HepG2 (cell line): ENCODE data around the gene MTHFD1L. TPM values are rescaled to one million over a fixed set of nuclear protein-coding genes. Genes with fewer than 3 reads are reported as not detected.

Source experiments
- DZIP1 ChIP-seq: sonication (generic); formaldehyde crosslinking; IDR thresholded peaks from 2 replicates; pipeline ENCODE4 v1.5.0; 2020; ENCODE audit warnings: mild to moderate bottlenecking, missing genetic modification reagents
- MTERF4 ChIP-seq: sonication (generic); formaldehyde crosslinking; IDR thresholded peaks from 2 replicates; pipeline ENCODE4 v1.8.0; 2023; ENCODE audit warnings: mild to moderate bottlenecking, missing genetic modification reagents
- MTF1 ChIP-seq: sonication (generic); formaldehyde crosslinking; IDR thresholded peaks from 2 replicates; pipeline ENCODE4 v1.5.0; 2020; ENCODE audit warnings: missing genetic modification reagents
- PAF1 ChIP-seq: IDR thresholded peaks from 2 replicates; pipeline ENCODE4 v1.6.1; 2016; ENCODE audit warnings: missing genetic modification reagents, missing compliant biosample characterization
- SRY ChIP-seq: sonication (generic); formaldehyde crosslinking; IDR thresholded peaks from 2 replicates; pipeline ENCODE4 v1.8.0; 2022; ENCODE audit warnings: mild to moderate bottlenecking, missing genetic modification reagents
- ZBTB25 ChIP-seq: IDR thresholded peaks from 2 replicates; pipeline ENCODE4 v1.6.1; 2018; ENCODE audit warnings: missing genetic modification reagents
- ZBTB7B ChIP-seq: sonication (generic); formaldehyde crosslinking; IDR thresholded peaks from 2 replicates; pipeline ENCODE4 v1.4.0; 2020; ENCODE audit warnings: missing genetic modification reagents
- ZNF101 ChIP-seq: sonication (generic); formaldehyde crosslinking; IDR thresholded peaks from 2 replicates; pipeline ENCODE4 v1.4.0; 2020; ENCODE audit warnings: mild to moderate bottlenecking, low read depth, missing genetic modification reagents, borderline replicate concordance
- polyA plus RNA-seq, 8 experiments: library from polyadenylated mRNA; depleted of rRNA in 3 of 8; stranded (reverse) in 7 of 8; unstranded in 1 of 8; fragments of >200 nt; fragmentation: Illumina TruSeq in 4 of 8; extraction: Trizol in 4 of 8; gene quantifications; 2 replicates each; pipeline versions ENCODE4 v1.2.1 to v1.2.3, GENCODE V29; 2011 to 2016; ENCODE audit warnings: low read depth in 4 of 8, missing spikeins in 1 of 8, mixed read lengths in 1 of 8; ENCODE audit not compliant: insufficient read depth in 1 of 8
- total RNA-seq, 5 experiments: library from RNA; depleted of rRNA; stranded (reverse); fragments of >200 nt; fragmentation: Illumina TruSeq; extraction: Trizol; gene quantifications; 2 replicates each; pipeline ENCODE4 v1.2.3, GENCODE V29; 2016; ENCODE audit warnings: low read depth in 1 of 5
- TF ChIP-seq, protein P1 (sequence below): sonication (generic); formaldehyde crosslinking; IDR thresholded peaks from 2 replicates; pipeline ENCODE4 v1.8.0; 2022; ENCODE audit warnings: mild to moderate bottlenecking, missing genetic modification reagents, moderate library complexity
- TF ChIP-seq, protein P2 (sequence below): sonication (generic); formaldehyde crosslinking; IDR thresholded peaks from 2 replicates; pipeline ENCODE4 v1.5.0; 2020; ENCODE audit warnings: mild to moderate bottlenecking, missing genetic modification reagents, moderate library complexity
- TF ChIP-seq, protein P3 (sequence below): sonication (generic); formaldehyde crosslinking; IDR thresholded peaks from 2 replicates; pipeline ENCODE4 v1.5.0; 2020; ENCODE audit warnings: mild to moderate bottlenecking, missing genetic modification reagents, borderline replicate concordance

Gene MTHFD1L
- total and polyA plus RNA-seq, 2 of the 13 experiments (the other 11 are each of a cell fraction or from before 2014, with no cell fraction given) = 24.0 to 39.6 TPM

- TF ChIP-seq DZIP1 (CRISPR knock-in tag) (no peak), ZBTB7B (peak; percentile 41; the same call in 1 of the 2 replicates), MTERF4 (CRISPR knock-in tag) (no peak; the same call in 1 of the 2 replicates), SRY (peak; percentile 88; the same call in 1 of the 2 replicates), PAF1 (CRISPR knock-in tag) (no peak), MTF1 (no peak), ZNF101 (CRISPR knock-in tag) (no peak; the same call in 1 of the 2 replicates), ZBTB25 (CRISPR knock-in tag) (no peak)
- TF ChIP-seq, protein P1, sequence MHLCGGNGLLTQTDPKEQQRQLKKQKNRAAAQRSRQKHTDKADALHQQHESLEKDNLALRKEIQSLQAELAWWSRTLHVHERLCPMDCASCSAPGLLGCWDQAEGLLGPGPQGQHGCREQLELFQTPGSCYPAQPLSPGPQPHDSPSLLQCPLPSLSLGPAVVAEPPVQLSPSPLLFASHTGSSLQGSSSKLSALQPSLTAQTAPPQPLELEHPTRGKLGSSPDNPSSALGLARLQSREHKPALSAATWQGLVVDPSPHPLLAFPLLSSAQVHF = no peak
- TF ChIP-seq, protein P2, sequence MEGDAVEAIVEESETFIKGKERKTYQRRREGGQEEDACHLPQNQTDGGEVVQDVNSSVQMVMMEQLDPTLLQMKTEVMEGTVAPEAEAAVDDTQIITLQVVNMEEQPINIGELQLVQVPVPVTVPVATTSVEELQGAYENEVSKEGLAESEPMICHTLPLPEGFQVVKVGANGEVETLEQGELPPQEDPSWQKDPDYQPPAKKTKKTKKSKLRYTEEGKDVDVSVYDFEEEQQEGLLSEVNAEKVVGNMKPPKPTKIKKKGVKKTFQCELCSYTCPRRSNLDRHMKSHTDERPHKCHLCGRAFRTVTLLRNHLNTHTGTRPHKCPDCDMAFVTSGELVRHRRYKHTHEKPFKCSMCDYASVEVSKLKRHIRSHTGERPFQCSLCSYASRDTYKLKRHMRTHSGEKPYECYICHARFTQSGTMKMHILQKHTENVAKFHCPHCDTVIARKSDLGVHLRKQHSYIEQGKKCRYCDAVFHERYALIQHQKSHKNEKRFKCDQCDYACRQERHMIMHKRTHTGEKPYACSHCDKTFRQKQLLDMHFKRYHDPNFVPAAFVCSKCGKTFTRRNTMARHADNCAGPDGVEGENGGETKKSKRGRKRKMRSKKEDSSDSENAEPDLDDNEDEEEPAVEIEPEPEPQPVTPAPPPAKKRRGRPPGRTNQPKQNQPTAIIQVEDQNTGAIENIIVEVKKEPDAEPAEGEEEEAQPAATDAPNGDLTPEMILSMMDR = peak; percentile 85
- TF ChIP-seq, protein P3, sequence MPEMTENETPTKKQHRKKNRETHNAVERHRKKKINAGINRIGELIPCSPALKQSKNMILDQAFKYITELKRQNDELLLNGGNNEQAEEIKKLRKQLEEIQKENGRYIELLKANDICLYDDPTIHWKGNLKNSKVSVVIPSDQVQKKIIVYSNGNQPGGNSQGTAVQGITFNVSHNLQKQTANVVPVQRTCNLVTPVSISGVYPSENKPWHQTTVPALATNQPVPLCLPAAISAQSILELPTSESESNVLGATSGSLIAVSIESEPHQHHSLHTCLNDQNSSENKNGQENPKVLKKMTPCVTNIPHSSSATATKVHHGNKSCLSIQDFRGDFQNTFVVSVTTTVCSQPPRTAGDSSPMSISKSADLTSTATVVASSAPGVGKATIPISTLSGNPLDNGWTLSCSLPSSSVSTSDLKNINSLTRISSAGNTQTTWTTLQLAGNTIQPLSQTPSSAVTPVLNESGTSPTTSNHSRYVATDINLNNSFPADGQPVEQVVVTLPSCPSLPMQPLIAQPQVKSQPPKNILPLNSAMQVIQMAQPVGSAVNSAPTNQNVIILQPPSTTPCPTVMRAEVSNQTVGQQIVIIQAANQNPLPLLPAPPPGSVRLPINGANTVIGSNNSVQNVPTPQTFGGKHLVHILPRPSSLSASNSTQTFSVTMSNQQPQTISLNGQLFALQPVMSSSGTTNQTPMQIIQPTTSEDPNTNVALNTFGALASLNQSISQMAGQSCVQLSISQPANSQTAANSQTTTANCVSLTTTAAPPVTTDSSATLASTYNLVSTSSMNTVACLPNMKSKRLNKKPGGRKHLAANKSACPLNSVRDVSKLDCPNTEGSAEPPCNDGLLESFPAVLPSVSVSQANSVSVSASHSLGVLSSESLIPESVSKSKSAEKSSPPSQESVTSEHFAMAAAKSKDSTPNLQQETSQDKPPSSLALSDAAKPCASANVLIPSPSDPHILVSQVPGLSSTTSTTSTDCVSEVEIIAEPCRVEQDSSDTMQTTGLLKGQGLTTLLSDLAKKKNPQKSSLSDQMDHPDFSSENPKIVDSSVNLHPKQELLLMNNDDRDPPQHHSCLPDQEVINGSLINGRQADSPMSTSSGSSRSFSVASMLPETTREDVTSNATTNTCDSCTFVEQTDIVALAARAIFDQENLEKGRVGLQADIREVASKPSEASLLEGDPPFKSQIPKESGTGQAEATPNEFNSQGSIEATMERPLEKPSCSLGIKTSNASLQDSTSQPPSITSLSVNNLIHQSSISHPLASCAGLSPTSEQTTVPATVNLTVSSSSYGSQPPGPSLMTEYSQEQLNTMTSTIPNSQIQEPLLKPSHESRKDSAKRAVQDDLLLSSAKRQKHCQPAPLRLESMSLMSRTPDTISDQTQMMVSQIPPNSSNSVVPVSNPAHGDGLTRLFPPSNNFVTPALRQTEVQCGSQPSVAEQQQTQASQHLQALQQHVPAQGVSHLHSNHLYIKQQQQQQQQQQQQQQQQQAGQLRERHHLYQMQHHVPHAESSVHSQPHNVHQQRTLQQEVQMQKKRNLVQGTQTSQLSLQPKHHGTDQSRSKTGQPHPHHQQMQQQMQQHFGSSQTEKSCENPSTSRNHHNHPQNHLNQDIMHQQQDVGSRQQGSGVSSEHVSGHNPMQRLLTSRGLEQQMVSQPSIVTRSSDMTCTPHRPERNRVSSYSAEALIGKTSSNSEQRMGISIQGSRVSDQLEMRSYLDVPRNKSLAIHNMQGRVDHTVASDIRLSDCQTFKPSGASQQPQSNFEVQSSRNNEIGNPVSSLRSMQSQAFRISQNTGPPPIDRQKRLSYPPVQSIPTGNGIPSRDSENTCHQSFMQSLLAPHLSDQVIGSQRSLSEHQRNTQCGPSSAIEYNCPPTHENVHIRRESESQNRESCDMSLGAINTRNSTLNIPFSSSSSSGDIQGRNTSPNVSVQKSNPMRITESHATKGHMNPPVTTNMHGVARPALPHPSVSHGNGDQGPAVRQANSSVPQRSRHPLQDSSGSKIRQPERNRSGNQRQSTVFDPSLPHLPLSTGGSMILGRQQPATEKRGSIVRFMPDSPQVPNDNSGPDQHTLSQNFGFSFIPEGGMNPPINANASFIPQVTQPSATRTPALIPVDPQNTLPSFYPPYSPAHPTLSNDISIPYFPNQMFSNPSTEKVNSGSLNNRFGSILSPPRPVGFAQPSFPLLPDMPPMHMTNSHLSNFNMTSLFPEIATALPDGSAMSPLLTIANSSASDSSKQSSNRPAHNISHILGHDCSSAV (CRISPR knock-in tag) = no peak
These were observed at the start of gene MTHFD1L (continued) for GRCh38 chr6:150865406-150866146.
